CD14-positive monocyte (primary cell): Measurements from ENCODE around the gene SDE2. TPM values are rescaled to one million over a fixed set of nuclear protein-coding genes. Genes with fewer than 3 reads are reported as not detected.
"Not testable (repeated sequence)": the region's sequence is repeated elsewhere in the genome, so short reads cannot be mapped to it uniquely, and the experiment has no call there.

Experiments used
- DNase-seq, 3 donors: peaks; one replicate each; pipeline ENCODE4 v3.0.0-alpha.2; 2011 to 2022
- H2AFZ ChIP-seq: 2 replicates; pipeline ENCODE4 v1.6.0; 2012; ENCODE audit warnings: mild to moderate bottlenecking, low read depth, low read length, inconsistent platforms; ENCODE audit not compliant: insufficient read depth, poor library complexity, severe bottlenecking
- H3K27ac ChIP-seq, 2 donors: 1 replicate in 1 of 2; 2 replicates in 1 of 2; pipeline ENCODE4 v1.5.1; 2012 to 2013; ENCODE audit warnings: low read length in 2 of 2, control low read depth in 1 of 2, inconsistent platforms in 1 of 2, low read depth in 1 of 2, mild to moderate bottlenecking in 1 of 2
- H3K27me3 ChIP-seq, 2 donors: one replicate each; pipeline versions ENCODE4 v1.6.0 to v1.6.1; 2011 to 2013; ENCODE audit warnings: low read length in 2 of 2; ENCODE audit not compliant: control insufficient read depth in 2 of 2, insufficient read depth in 2 of 2
- H3K36me3 ChIP-seq, 2 donors: replicated peaks in 1 of 2; 1 replicate in 1 of 2; 2 replicates in 1 of 2; pipeline versions ENCODE4 v1.5.1 to v1.6.1; 2012 to 2013; ENCODE audit warnings: low read length in 2 of 2, control low read depth in 1 of 2, inconsistent platforms in 1 of 2, mild to moderate bottlenecking in 1 of 2; ENCODE audit not compliant: insufficient read depth in 2 of 2, control insufficient read depth in 1 of 2
- H3K4me1 ChIP-seq, 2 donors: 1 replicate in 1 of 2; 2 replicates in 1 of 2; pipeline versions ENCODE4 v1.5.1 to v1.6.1; 2012 to 2013; ENCODE audit warnings: low read length in 2 of 2, control low read depth in 1 of 2, inconsistent platforms in 1 of 2, mild to moderate bottlenecking in 1 of 2, moderate library complexity in 1 of 2; ENCODE audit not compliant: insufficient read depth in 2 of 2, control insufficient read depth in 1 of 2
- H3K4me2 ChIP-seq: replicated peaks from 2 replicates; pipeline ENCODE3; 2012; ENCODE audit warnings: low read length, moderate library complexity, mild to moderate bottlenecking; ENCODE audit not compliant: poor library complexity, severe bottlenecking; ENCODE audit errors: extremely low read depth
- H3K4me3 ChIP-seq, 3 experiments: fragments of 200-600 bp in 1 of 3; sonication (generic) in 1 of 3; replicated peaks in 1 of 3; 1 replicate in 2 of 3; 2 replicates in 1 of 3; pipeline ENCODE4 v1.5.1; 2011 to 2013; ENCODE audit warnings: low read length in 3 of 3, mild to moderate bottlenecking in 3 of 3, control low read depth in 2 of 3, low read depth in 2 of 3, inconsistent platforms in 1 of 3, moderate library complexity in 1 of 3
- H3K79me2 ChIP-seq: 2 replicates; pipeline ENCODE4 v1.6.0; 2012; ENCODE audit warnings: mild to moderate bottlenecking, control low read depth, inconsistent platforms, low read length, moderate library complexity; ENCODE audit not compliant: insufficient read depth
- H3K9ac ChIP-seq: 2 replicates; pipeline ENCODE4 v1.6.0; 2017; ENCODE audit warnings: low read length, mild to moderate bottlenecking; ENCODE audit not compliant: insufficient read depth, poor library complexity, severe bottlenecking
- H3K9me3 ChIP-seq, 2 donors: replicated peaks in 1 of 2; 1 replicate in 1 of 2; 2 replicates in 1 of 2; pipeline versions ENCODE4 v1.5.1 to v1.6.1; 2012 to 2013; ENCODE audit warnings: low read length in 2 of 2, control low read depth in 1 of 2; ENCODE audit not compliant: control insufficient read depth in 1 of 2, insufficient read depth in 1 of 2
- H4K20me1 ChIP-seq: 2 replicates; pipeline ENCODE4 v1.6.0; 2012; ENCODE audit warnings: mild to moderate bottlenecking, low read length, control low read depth, moderate library complexity; ENCODE audit not compliant: insufficient read depth
- H3K27ac Mint-ChIP-seq, 7 donors: one replicate each; pipeline ENCODE4 v1.8.0; 2020; ENCODE audit warnings: mild to moderate bottlenecking in 7 of 7, mixed read lengths in 7 of 7, moderate library complexity in 6 of 7, inconsistent platforms in 2 of 7
- H3K27me3 Mint-ChIP-seq, 3 donors: one replicate each; pipeline ENCODE4 v1.8.0; 2021 to 2022; ENCODE audit warnings: low read depth in 3 of 3, mild to moderate bottlenecking in 3 of 3, mixed read lengths in 3 of 3, moderate library complexity in 3 of 3, inconsistent platforms in 1 of 3
- H3K36me3 Mint-ChIP-seq, 2 donors: one replicate each; pipeline ENCODE4 v1.8.0; 2020; ENCODE audit warnings: mixed read lengths in 2 of 2, inconsistent platforms in 1 of 2, mild to moderate bottlenecking in 1 of 2
- H3K4me1 Mint-ChIP-seq: one replicate; pipeline ENCODE4 v1.8.0; 2020; ENCODE audit warnings: mild to moderate bottlenecking, mixed read lengths
- H3K4me3 Mint-ChIP-seq, 2 donors: one replicate each; pipeline ENCODE4 v1.8.0; 2020; ENCODE audit warnings: mild to moderate bottlenecking in 2 of 2, mixed read lengths in 2 of 2, moderate library complexity in 1 of 2
- H3K9me3 Mint-ChIP-seq, 7 donors: one replicate each; pipeline ENCODE4 v1.8.0; 2020 to 2022; ENCODE audit warnings: mixed read lengths in 7 of 7, mild to moderate bottlenecking in 6 of 7, moderate library complexity in 6 of 7, inconsistent platforms in 2 of 7
- WGBS: methylation state at CpG from one replicate; pipeline ENCODE4 v1.1.5; 2013; ENCODE audit warnings: missing lambda C conversion rate; ENCODE audit not compliant: insufficient coverage; 5-methylcytosine and 5-hydroxymethylcytosine counted together
- intact Hi-C, 2 donors: fragments of 100-400 bp; cut with micrococcal nuclease; formaldehyde crosslinking; loops; one replicate each; pipeline versions ENCODE4 v1.15.0 to v1.15.1; 2023
- polyA plus RNA-seq, 3 donors: library from polyadenylated mRNA; depleted of rRNA in 1 of 3; unstranded in 2 of 3; stranded (reverse) in 1 of 3; fragments of 300-500 nt in 2 of 3; fragments of >200 nt in 1 of 3; fragmentation: Illumina TruSeq in 2 of 3; gene quantifications; 1 replicate in 2 of 3; 2 replicates in 1 of 3; pipeline ENCODE4 v1.2.3, GENCODE V29; 2012 to 2021
- TF ChIP-seq, protein P1 (sequence below): fragments of 200-600 bp; IDR thresholded peaks from one replicate; pipeline ENCODE4 v1.8.0; 2022; ENCODE audit warnings: antibody characterized with exemption, mild to moderate bottlenecking

The SDE2 gene
- polyA plus RNA-seq, 3 donors: 6.8 to 18.0 (median 8.4) TPM

DNA sequence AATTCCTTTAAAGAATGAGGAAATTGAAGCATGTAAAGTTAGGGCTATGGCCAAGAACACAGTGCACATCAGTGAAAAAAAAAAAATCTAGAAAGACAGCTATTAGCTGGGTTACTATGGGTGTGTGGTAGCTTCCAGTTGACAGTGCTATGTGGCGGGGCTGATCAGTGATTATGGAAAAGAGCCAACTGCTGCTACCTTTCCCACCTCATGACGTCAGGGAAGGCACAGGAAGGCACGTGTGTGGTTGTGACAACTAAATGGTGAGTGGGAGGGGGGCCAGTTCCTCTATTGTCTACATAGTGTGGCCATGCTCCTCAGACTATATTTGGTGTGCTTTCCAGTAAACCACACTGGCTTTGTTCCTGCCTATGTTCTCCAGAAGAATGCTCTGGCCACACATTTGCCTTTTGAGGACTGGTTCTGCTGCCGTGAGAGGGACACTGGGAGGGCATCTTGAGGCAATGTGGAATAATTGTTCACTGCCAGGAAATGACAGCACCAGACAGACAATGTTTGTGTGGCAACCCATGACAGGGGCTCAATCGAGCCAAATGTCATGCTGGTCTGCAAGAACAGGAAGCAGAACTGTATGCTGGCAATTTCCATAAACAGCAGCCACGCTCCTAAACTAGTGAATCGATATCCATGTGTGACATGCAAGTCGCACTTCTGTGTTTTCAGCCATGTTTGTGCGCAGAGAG, 3.0 kb upstream of the SDE2 start:
- H4K20me1 ChIP-seq: no peaks in the 10 kb centered on the region
- H3K27me3 ChIP-seq: no peaks in the 10 kb centered on the region
- TF ChIP-seq, protein P1, sequence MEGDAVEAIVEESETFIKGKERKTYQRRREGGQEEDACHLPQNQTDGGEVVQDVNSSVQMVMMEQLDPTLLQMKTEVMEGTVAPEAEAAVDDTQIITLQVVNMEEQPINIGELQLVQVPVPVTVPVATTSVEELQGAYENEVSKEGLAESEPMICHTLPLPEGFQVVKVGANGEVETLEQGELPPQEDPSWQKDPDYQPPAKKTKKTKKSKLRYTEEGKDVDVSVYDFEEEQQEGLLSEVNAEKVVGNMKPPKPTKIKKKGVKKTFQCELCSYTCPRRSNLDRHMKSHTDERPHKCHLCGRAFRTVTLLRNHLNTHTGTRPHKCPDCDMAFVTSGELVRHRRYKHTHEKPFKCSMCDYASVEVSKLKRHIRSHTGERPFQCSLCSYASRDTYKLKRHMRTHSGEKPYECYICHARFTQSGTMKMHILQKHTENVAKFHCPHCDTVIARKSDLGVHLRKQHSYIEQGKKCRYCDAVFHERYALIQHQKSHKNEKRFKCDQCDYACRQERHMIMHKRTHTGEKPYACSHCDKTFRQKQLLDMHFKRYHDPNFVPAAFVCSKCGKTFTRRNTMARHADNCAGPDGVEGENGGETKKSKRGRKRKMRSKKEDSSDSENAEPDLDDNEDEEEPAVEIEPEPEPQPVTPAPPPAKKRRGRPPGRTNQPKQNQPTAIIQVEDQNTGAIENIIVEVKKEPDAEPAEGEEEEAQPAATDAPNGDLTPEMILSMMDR: no peak
- H3K79me2 ChIP-seq: peaks cover 36% of the 10 kb centered on the region
- H2AFZ ChIP-seq: peak overlapping the region; percentile 54
- peak overlapping the region; percentile 75 for H3K4me2 ChIP-seq
- Mint-ChIP-seq H3K27ac (peak overlapping the region; percentile 99 to 100 (median 100)), H3K27me3 (peaks cover 0 to 5% (median 2%) of the 10 kb centered on the region in 3 donors), H3K36me3 (peaks cover 2 to 3% of the 10 kb centered on the region in 2 donors), H3K9me3 (peaks cover 0 to 2% (median 0%) of the 10 kb centered on the region in 7 donors), H3K4me1 (peaks cover 56% of the 10 kb centered on the region), H3K4me3 (peak overlapping the region; percentile 66 to 76)
- intact Hi-C loops: loop anchor here in 1 of 2 donors (2.0 to 5.0 kb wide), 2 partner anchors 31 to 575 kb away; partner anchors contain the start of gene LBR
- no peaks in the 10 kb centered on the region for H3K36me3 ChIP-seq
- H3K4me3 ChIP-seq: peak overlapping the region in 2 of 3 experiments; percentile 21 to 64
- H3K9me3 ChIP-seq: no peaks in the 10 kb centered on the region
- peak overlapping the region; percentile 90 to 98 for H3K27ac ChIP-seq
- H3K4me1 ChIP-seq: peaks cover 48 to 55% of the 10 kb centered on the region in 2 donors
- 0% methylated on average over 3 of the region's 9 CpGs for WGBS
- H3K9ac ChIP-seq: peak overlapping the region; percentile 71
- peak; percentile 93 to 98 (median 97) for DNase-seq

GRCh38 chr1:226001088-226001487, 1.9 kb upstream of the SDE2 start:
- peaks cover 0 to 5% (median 2%) of the 10 kb centered on the region in 3 donors for H3K27me3 Mint-ChIP-seq
- peaks cover 2% of the 10 kb centered on the region for H4K20me1 ChIP-seq
- H3K4me1 ChIP-seq: peaks cover 48 to 62% of the 10 kb centered on the region in 2 donors
- H3K79me2 ChIP-seq: peaks cover 46% of the 10 kb centered on the region
- H3K27ac ChIP-seq: peak overlapping the region; percentile 39 to 98
- intact Hi-C loops: loop anchor here in 1 of 2 donors (5.0 kb wide), 1 partner anchor 574 kb away; the partner anchor contains the start of gene LBR
- TF ChIP-seq, protein P1: no peak
- peaks cover 64% of the 10 kb centered on the region for H3K4me1 Mint-ChIP-seq
- H3K27ac Mint-ChIP-seq: peak overlapping the region; percentile 99 to 100 (median 100)
- 58% methylated on average over 6 of the region's 8 CpGs for WGBS
- no peaks in the 10 kb centered on the region for H3K27me3 ChIP-seq
- H3K36me3 ChIP-seq: no peaks in the 10 kb centered on the region
- H3K4me2 ChIP-seq: peak overlapping the region; percentile 75
- no peaks in the 10 kb centered on the region for H3K9me3 ChIP-seq
- peak overlapping the region in 1 of 3 experiments; percentile 64 for H3K4me3 ChIP-seq
- H3K9ac ChIP-seq: peak overlapping the region; percentile 71
- DNase-seq: no peak
- peaks cover 0 to 2% (median 0%) of the 10 kb centered on the region in 7 donors for H3K9me3 Mint-ChIP-seq
- H2AFZ ChIP-seq: no peak overlapping the region
- peaks cover 5 to 6% of the 10 kb centered on the region in 2 donors for H3K36me3 Mint-ChIP-seq
- no peak overlapping the region for H3K4me3 Mint-ChIP-seq

- H2AFZ ChIP-seq: not testable (repeated sequence)
These were observed 1.4 kb upstream of the SDE2 start for GRCh38 chr1:226000493-226001081.

More at GRCh38 chr1:226000493-226001081, 1.4 kb upstream of the SDE2 start:
- H3K27me3 ChIP-seq, H3K9me3 ChIP-seq, H3K9me3 Mint-ChIP-seq, H3K36me3 ChIP-seq, H4K20me1 ChIP-seq, H3K27me3 Mint-ChIP-seq, H3K36me3 Mint-ChIP-seq, DNase-seq: not testable (repeated sequence)
- intact Hi-C loops: loop anchor here in 1 of 2 donors (5.0 kb wide), 1 partner anchor 573 kb away; the partner anchor contains the start of gene LBR
- WGBS: 75% methylated on average over 12 of the region's 21 CpGs
- H3K27ac ChIP-seq: peak overlapping the region; percentile 97 to 98
- peaks cover 51% of the 10 kb centered on the region for H3K79me2 ChIP-seq
- Mint-ChIP-seq H3K4me1 (peaks cover 68% of the 10 kb centered on the region), H3K27ac (peak overlapping the region; percentile 99 to 100 (median 100)), H3K4me3 (peak overlapping the region; percentile 89 to 100)
- peak overlapping the region; percentile 92 for H3K9ac ChIP-seq
- peaks cover 48 to 62% of the 10 kb centered on the region in 2 donors for H3K4me1 ChIP-seq
- peak overlapping the region in 1 of 3 experiments; percentile 95 for H3K4me3 ChIP-seq
- peak overlapping the region; percentile 77 for H3K4me2 ChIP-seq
